ENCODE measurements around the gene MTHFD2L. TPM values are rescaled to one million over a fixed set of nuclear protein-coding genes. Genes with fewer than 3 reads are reported as not detected.
"Not testable (repeated sequence)": the region's sequence is repeated elsewhere in the genome, so short reads cannot be mapped to it uniquely, and the experiment has no call there.

MTHFD2L gene
- total RNA-seq, 1 donor from 2014 or later = 6.3 TPM

- intact Hi-C loops (cut with micrococcal nuclease) = no loop called here
Observed at GRCh38 chr4:74181219-74181618, 23.3 kb downstream of the MTHFD2L start.

DNA sequence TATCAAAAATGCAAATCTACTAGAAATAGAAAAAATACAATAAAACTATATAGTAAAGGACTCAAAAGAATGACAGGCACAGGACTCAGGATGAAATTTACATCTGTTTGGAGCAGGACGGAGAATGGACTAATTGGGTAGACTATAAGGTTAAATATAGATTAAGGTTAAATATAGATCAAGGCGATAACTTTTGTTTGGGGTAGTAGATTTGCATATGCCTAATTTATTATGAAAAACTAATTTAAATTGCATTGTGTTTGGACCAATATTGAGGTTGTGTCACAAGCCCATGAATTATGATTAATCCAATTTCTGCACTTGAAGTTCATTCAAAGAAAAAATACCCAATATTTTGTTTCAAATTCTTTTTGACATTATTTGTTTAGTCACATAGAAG is 31.0 kb downstream of the MTHFD2L start:
- intact Hi-C loops (cut with micrococcal nuclease) = loop anchor here (1.0 to 2.0 kb wide), 3 partner anchors 39 to 486 kb away; no protein-coding TSS in a partner anchor

DNA sequence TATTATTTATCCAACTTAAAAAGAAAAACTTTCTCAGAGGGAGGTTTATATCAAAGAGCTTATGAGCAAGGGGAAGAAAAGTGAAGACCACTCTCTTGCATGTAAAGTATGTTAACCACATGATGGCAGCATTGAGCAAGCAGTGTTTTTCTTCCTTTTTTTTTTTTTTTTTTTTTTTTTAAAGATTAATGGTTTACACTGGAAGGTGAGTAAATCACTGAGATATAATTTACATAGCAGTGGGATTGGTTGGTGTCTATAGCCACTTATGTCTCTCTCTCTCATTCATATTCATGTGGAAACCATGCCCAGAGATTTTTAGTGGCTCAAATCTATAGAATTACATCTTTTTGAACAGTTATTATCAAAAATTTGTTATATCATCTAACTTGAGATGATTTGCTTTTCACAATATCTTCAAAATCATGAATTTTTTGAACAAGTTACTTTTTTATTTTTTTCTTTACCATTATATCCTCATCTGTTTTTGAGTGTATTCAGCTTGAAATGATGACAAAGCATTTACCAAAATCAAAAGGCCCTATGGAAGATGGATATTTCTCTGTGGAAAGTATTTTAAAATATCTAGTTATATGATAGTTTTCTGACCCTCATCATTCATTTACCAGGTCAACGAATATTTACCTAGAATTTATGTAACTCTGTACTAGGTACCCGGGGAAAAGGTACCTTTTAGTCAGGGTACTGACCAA is 31.6 kb downstream of the MTHFD2L start:
- intact Hi-C loops (cut with micrococcal nuclease) = loop anchor here (1.0 to 5.0 kb wide), 4 partner anchors 39 to 485 kb away; no protein-coding TSS in a partner anchor

GRCh38 chr4:74190332-74190731 is 32.4 kb downstream of the MTHFD2L start:
- intact Hi-C loops (cut with micrococcal nuclease) = loop anchor here (5.0 kb wide), 1 partner anchor 342 kb away; no protein-coding TSS in a partner anchor

DNA sequence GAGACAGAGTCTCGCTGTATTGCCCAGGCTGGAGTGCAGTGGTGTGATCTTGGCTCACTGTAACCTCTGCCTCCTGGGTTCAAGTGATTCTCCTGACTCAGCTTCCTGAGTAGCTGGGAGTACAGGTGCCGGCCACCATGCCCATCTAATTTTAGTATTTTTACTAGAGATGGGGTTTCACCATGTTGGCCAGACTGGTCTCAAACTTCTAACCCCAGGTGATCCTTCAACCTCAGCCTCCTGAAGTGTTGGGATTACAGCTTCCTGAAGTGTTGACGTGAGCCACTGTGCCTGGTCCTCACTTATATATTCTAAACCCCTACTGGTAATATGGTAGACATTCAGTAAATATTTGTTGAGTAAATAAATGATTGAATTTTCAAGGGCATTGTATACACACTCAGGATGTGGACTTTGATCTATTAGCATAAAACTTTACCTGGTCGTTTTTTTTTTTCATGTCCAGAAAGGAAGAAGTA is 33.0 kb downstream of the MTHFD2L start:
- intact Hi-C loops (cut with micrococcal nuclease) = loop anchor here (5.0 kb wide), 1 partner anchor 341 kb away; no protein-coding TSS in a partner anchor

DNA sequence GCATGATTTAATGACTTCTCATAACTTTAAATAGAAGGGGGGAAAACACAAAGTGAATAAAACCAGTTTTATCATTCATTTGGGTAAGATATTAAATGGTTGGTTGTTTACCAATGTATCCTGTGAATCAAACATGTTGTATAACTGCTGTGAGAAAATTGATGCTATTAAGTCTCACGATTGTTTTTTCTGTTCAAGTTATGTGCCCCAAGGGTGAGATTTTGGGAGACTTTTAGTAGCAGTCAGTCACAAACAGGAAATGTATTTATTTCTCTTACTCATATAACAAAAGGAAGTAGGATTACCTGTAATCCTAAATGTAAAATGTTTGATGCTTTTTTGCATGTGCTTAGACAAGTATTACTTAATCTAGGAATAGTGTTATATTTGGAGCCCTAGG is 39.2 kb downstream of the MTHFD2L start:
- intact Hi-C loops (cut with micrococcal nuclease) = no loop called here

DNA sequence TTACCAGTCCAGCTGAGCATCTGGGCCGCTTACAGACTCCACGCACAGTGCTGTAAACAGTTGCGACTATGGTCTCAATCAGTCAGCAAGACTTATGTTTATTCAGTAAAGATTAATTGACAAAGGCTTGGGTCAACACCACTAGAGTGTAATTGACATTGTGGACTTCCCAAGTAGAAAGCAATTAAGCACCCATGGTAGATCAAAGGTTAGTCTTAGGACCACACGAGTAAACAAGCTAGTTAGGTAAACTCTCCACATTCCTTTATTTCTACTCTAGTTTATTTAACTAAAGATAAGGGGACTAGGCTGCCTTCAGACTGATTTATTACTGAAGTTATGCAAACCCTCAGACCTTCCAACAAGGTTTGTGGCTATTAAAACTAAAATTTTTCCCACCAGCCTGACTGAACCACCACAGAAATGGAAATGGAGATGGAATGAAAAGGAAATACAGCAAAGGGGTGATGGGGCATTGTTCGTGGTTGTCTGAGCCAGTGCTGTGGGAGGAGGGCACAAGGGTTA is 44.2 kb downstream of the MTHFD2L start:
- intact Hi-C loops (cut with micrococcal nuclease) = no loop called here

- intact Hi-C loops (cut with micrococcal nuclease) = no loop called here
Observed at GRCh38 chr4:74203467-74203866, 45.5 kb downstream of the MTHFD2L start.

DNA sequence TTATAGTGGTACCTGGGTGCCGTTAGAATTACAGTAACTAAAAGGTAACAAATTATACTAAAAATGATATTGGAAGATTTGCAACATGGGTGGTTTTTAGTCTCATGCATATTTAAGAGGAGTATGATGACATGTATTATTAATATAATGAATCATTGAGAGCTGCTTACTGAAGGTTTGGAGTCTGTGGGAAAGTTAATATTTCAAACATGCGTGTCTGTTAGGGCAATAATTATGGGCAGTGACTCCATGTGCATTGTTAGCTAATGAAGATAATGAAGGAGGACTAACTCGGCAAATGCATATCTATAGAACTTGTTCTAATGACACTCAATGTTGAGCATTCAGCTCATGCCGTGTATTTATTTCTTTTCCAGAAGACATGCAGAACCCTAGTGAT is 47.1 kb downstream of the MTHFD2L start:
- intact Hi-C loops (cut with micrococcal nuclease) = no loop called here

GRCh38 chr4:74205559-74205958 is 47.6 kb downstream of the MTHFD2L start:
- intact Hi-C loops (cut with micrococcal nuclease) = no loop called here

GRCh38 chr4:74206088-74206825 is 48.3 kb downstream of the MTHFD2L start:
- intact Hi-C loops (cut with micrococcal nuclease) = no loop called here

DNA sequence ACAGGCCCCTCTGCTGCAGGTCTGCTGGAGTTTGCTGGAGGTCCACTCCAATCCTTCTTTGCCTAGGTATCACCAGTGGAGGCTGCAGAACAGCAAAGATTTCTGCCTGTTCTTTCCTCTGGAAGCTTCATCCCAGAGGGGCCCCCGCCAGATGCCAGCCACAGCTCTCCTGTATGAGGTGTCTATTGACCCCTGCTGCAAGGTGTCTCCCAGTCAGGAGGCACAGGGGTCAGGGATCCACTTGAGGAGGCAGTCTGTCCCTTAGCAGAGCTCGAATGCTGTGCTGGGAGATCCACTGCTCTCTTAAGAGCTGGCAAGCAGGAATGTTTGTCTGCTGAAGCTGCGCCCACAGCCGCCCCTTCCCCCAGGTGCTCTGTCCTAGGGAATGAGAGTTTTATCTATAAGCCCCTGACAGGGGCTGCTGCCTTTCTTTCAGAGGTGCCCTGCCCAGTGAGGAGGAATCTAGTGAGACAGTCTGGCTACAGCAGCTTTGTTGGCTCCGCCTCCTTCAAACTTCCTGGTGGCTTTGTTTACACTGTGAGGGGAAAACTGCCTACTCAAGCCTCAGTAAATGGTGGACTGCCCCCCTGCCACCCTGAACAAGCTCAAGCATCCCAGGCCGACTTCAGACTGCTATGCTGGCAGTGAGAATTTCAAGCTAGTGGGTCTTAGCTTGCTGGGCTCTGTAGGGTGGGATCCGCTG is 56.7 kb downstream of the MTHFD2L start:
- intact Hi-C loops (cut with micrococcal nuclease) = not testable (repeated sequence)

DNA sequence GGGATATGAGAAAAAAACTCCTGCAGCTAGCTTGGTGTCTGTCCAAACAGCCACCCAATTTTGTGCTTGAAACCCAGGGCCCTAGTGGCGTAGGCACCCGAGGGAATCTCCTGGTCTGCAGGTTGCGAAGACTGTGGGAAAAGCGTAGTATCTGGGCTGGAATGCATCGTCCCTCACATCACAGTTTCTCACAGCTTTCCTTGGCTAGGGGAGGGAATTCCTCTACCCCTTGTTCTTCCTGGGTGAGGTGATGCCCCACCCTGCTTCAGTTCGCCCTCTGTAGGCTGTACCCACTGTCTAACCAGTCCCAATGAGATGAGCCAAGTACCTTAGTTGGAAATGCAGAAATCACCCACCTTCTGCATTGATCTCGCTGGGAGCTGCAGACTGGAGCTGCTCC is 57.3 kb downstream of the MTHFD2L start:
- intact Hi-C loops (cut with micrococcal nuclease) = not testable (repeated sequence)

- intact Hi-C loops (cut with micrococcal nuclease) = no loop called here
Observed at GRCh38 chr4:74217365-74217764, 59.4 kb downstream of the MTHFD2L start.

- intact Hi-C loops (cut with micrococcal nuclease) = no loop called here
Observed at GRCh38 chr4:74218201-74218600, 60.3 kb downstream of the MTHFD2L start.

DNA sequence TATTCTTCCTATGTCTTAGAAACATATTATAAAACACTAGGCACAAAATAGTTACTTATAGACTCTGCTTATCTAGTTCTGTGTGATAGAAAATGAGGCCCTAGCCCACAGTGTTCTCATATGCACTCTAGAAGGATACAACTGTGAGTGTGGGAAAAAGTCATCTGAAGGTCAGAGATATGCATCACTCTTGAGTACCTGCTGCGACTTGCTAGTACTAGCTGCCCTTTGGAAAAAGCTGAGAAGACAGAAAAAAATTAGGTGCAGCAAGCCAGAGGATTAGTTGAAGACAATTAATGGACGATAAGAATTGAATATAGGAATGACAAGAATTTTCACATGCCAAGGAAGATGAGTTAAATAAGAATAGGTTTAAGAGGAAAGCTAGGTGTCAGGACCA is 61.3 kb downstream of the MTHFD2L start:
- intact Hi-C loops (cut with micrococcal nuclease) = no loop called here

- intact Hi-C loops (cut with micrococcal nuclease) = no loop called here
Observed at GRCh38 chr4:74223098-74223497, 65.2 kb downstream of the MTHFD2L start.

GRCh38 chr4:74223801-74224200 is 65.9 kb downstream of the MTHFD2L start:
- intact Hi-C loops (cut with micrococcal nuclease) = no loop called here

GRCh38 chr4:74228691-74229640 is 71.0 kb downstream of the MTHFD2L start:
- intact Hi-C loops (cut with micrococcal nuclease) = loop anchor here (1.0 kb wide), 5 partner anchors 40 to 442 kb away; no protein-coding TSS in a partner anchor

DNA sequence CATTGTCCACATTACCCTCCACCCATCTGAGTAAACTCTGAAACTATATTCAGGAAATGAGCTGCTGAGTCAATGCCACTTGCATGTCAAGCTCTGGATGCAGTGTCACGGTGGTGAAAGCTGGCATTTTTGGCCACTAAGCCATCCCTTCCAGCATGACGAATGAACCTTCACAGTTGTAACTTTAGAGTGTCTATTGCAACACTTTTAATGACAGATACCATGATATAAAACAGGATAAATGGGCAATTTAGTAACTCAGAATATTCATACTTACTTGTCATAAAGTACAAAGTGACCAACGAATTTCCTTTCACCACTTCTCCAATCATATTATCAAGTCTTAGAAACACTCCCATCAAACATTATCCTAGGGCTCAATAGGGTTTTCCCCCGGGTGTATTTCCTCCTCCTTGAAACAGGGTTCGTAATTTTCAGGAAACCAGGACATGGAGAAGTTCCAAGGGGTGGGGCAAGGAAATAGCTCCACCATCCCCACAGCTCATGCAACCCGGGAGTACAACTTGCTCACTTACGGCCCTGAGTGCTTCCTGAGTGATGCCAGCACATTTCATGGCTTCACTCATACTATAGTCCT is 73.1 kb downstream of the MTHFD2L start:
- intact Hi-C loops (cut with micrococcal nuclease) = no loop called here

Measured in T-helper 1 cell treated with Interleukin-12 subunit alpha and Interleukin-12 subunit beta and Interleukin-4 antibody, amounts not matched to agents 30 ng/mL and 1 ng/mL, for 36 hours (primary cell).